Measurements from ENCODE around the gene ITSN1. TPM values are rescaled to one million over a fixed set of nuclear protein-coding genes. Genes with fewer than 3 reads are reported as not detected.
"Not testable (repeated sequence)": the region's sequence is repeated elsewhere in the genome, so short reads cannot be mapped to it uniquely, and the experiment has no call there.

Gene ITSN1
- total RNA-seq, 1 donor from 2014 or later, result 2.4 TPM

- intact Hi-C loops (cut with micrococcal nuclease), result loop anchor here (5.0 kb wide), 1 partner anchor 281 kb away; no protein-coding TSS in a partner anchor
Observed at GRCh38 chr21:33916200-33916567, 273.9 kb downstream of the ITSN1 start.

GRCh38 chr21:33917421-33917820 lies 275.1 kb downstream of the ITSN1 start:
- intact Hi-C loops (cut with micrococcal nuclease), result loop anchor here (5.0 kb wide), 1 partner anchor 280 kb away; no protein-coding TSS in a partner anchor

GRCh38 chr21:33924079-33924765 lies 281.9 kb downstream of the ITSN1 start:
- intact Hi-C loops (cut with micrococcal nuclease), result loop anchor here (1.0 kb wide), 4 partner anchors 74 to 424 kb away; no protein-coding TSS in a partner anchor

GRCh38 chr21:33924766-33925100 lies 282.4 kb downstream of the ITSN1 start:
- intact Hi-C loops (cut with micrococcal nuclease), result loop anchor here (1.0 kb wide), 4 partner anchors 74 to 424 kb away; no protein-coding TSS in a partner anchor

GRCh38 chr21:33926248-33926647 lies 283.9 kb downstream of the ITSN1 start:
- intact Hi-C loops (cut with micrococcal nuclease), result not testable (repeated sequence)

- intact Hi-C loops (cut with micrococcal nuclease), result loop anchor here (1.0 kb wide), 1 partner anchor 17 kb away; no protein-coding TSS in a partner anchor
Observed at GRCh38 chr21:33931052-33931798, 288.9 kb downstream of the ITSN1 start.

GRCh38 chr21:33931799-33932390 lies 289.6 kb downstream of the ITSN1 start:
- intact Hi-C loops (cut with micrococcal nuclease), result loop anchor here (1.0 kb wide), 1 partner anchor 16 kb away; no protein-coding TSS in a partner anchor

- intact Hi-C loops (cut with micrococcal nuclease), result no loop called here
Observed at GRCh38 chr21:33932731-33933130, 290.4 kb downstream of the ITSN1 start.

GRCh38 chr21:33936301-33937038 lies 294.2 kb downstream of the ITSN1 start:
- intact Hi-C loops (cut with micrococcal nuclease), result loop anchor here (5.0 kb wide), 1 partner anchor 41 kb away; no protein-coding TSS in a partner anchor

GRCh38 chr21:33937146-33937545 lies 294.8 kb downstream of the ITSN1 start:
- intact Hi-C loops (cut with micrococcal nuclease), result loop anchor here (5.0 kb wide), 1 partner anchor 40 kb away; no protein-coding TSS in a partner anchor

GRCh38 chr21:33937931-33938339 lies 295.6 kb downstream of the ITSN1 start:
- intact Hi-C loops (cut with micrococcal nuclease), result loop anchor here (5.0 kb wide), 1 partner anchor 39 kb away; no protein-coding TSS in a partner anchor

GRCh38 chr21:33938381-33938780 lies 296.1 kb downstream of the ITSN1 start:
- intact Hi-C loops (cut with micrococcal nuclease), result loop anchor here (5.0 kb wide), 1 partner anchor 39 kb away; no protein-coding TSS in a partner anchor

GRCh38 chr21:33939226-33939625 lies 296.9 kb downstream of the ITSN1 start:
- intact Hi-C loops (cut with micrococcal nuclease), result loop anchor here (5.0 kb wide), 1 partner anchor 38 kb away; no protein-coding TSS in a partner anchor

GRCh38 chr21:33940164-33940880 lies 298.0 kb downstream of the ITSN1 start:
- intact Hi-C loops (cut with micrococcal nuclease), result loop anchor here (10.0 kb wide), 1 partner anchor 254 kb away; no protein-coding TSS in a partner anchor

- intact Hi-C loops (cut with micrococcal nuclease), result loop anchor here (10.0 kb wide), 1 partner anchor 254 kb away; no protein-coding TSS in a partner anchor
Observed at GRCh38 chr21:33940881-33941245, 298.6 kb downstream of the ITSN1 start.

- intact Hi-C loops (cut with micrococcal nuclease), result loop anchor here (10.0 kb wide), 1 partner anchor 252 kb away; no protein-coding TSS in a partner anchor
Observed at GRCh38 chr21:33942426-33942825, 300.1 kb downstream of the ITSN1 start.

- intact Hi-C loops (cut with micrococcal nuclease), result loop anchor here (10.0 kb wide), 1 partner anchor 252 kb away; no protein-coding TSS in a partner anchor
Observed at GRCh38 chr21:33943293-33943692, 301.0 kb downstream of the ITSN1 start.

- intact Hi-C loops (cut with micrococcal nuclease), result loop anchor here (10.0 kb wide), 1 partner anchor 251 kb away; no protein-coding TSS in a partner anchor
Observed at GRCh38 chr21:33944185-33944763, 302.0 kb downstream of the ITSN1 start.

- intact Hi-C loops (cut with micrococcal nuclease), result loop anchor here (5.0 to 10.0 kb wide), 3 partner anchors 77 to 403 kb away; partner anchors contain the start of genes GART and SON
Observed at GRCh38 chr21:33945652-33946270, 303.5 kb downstream of the ITSN1 start.
